Liver (tissue), 9 donors: ENCODE results near the gene GRB14. TPM values are rescaled to one million over a fixed set of nuclear protein-coding genes. Genes with fewer than 3 reads are reported as not detected.

ENCODE experiments used
- DNase-seq: peaks from one replicate; pipeline ENCODE4 v3.0.0-alpha.2; 2017; ENCODE audit warnings: low spot score
- H3K27ac ChIP-seq, 2 donors: one replicate each; pipeline ENCODE4 v1.7.0; 2013; ENCODE audit warnings: inconsistent platforms in 2 of 2, low read length in 2 of 2, control low read depth in 1 of 2, low read depth in 1 of 2, mild to moderate bottlenecking in 1 of 2
- H3K27me3 ChIP-seq, 4 donors: one replicate each; pipeline versions ENCODE4 v1.6.1 to v1.7.0; 2013; ENCODE audit warnings: low read length in 3 of 4, inconsistent platforms in 1 of 4, mild to moderate bottlenecking in 1 of 4, moderate library complexity in 1 of 4; ENCODE audit not compliant: control insufficient read depth in 4 of 4, insufficient read depth in 4 of 4
- H3K36me3 ChIP-seq, 4 donors: one replicate each; pipeline versions ENCODE4 v1.6.1 to v1.7.0; 2013; ENCODE audit warnings: low read length in 3 of 4, mild to moderate bottlenecking in 3 of 4, low read depth in 1 of 4, moderate library complexity in 1 of 4; ENCODE audit not compliant: control insufficient read depth in 4 of 4, insufficient read depth in 3 of 4
- H3K4me1 ChIP-seq, 4 donors: one replicate each; pipeline versions ENCODE4 v1.6.1 to v1.7.0; 2013; ENCODE audit warnings: low read length in 3 of 4, mild to moderate bottlenecking in 3 of 4, moderate library complexity in 1 of 4; ENCODE audit not compliant: control insufficient read depth in 4 of 4, insufficient read depth in 4 of 4
- H3K4me3 ChIP-seq, 3 donors: one replicate each; pipeline versions ENCODE4 v1.6.1 to v1.7.0; 2013; ENCODE audit warnings: low read length in 3 of 3, control low read depth in 1 of 3, low read depth in 1 of 3, mild to moderate bottlenecking in 1 of 3
- H3K9ac ChIP-seq, 2 donors: one replicate each; pipeline ENCODE4 v1.7.0; 2013; ENCODE audit warnings: low read length in 2 of 2, mild to moderate bottlenecking in 2 of 2, moderate library complexity in 2 of 2, control low read depth in 1 of 2, low read depth in 1 of 2
- H3K9me3 ChIP-seq, 4 donors: one replicate each; pipeline versions ENCODE4 v1.6.1 to v1.7.0; 2013; ENCODE audit warnings: low read length in 3 of 4; ENCODE audit not compliant: control insufficient read depth in 4 of 4
- CTCF ChIP-seq: fragments of 150-350 bp; IDR thresholded peaks from 2 replicates; pipeline ENCODE4 v1.5.1; 2017; ENCODE audit warnings: improper control_type of control experiment, low read depth, low read length; ENCODE audit not compliant: missing input control
- FOXA1 ChIP-seq: IDR thresholded peaks from 2 replicates; pipeline ENCODE4 v1.6.1; 2016; ENCODE audit warnings: antibody characterized with exemption
- HNF4A ChIP-seq, 2 donors: conservative IDR thresholded peaks; 2 replicates each; pipeline ENCODE4 v1.6.1; 2016; ENCODE audit warnings: antibody characterized with exemption in 2 of 2, mild to moderate bottlenecking in 2 of 2
- HNF4G ChIP-seq: IDR thresholded peaks from 2 replicates; pipeline ENCODE4 v1.6.1; 2016; ENCODE audit warnings: antibody characterized with exemption
- JUND ChIP-seq, 2 donors: IDR thresholded peaks; 2 replicates each; pipeline ENCODE4 v1.6.1; 2016; ENCODE audit warnings: antibody characterized with exemption in 2 of 2
- RAD21 ChIP-seq, 2 donors: IDR thresholded peaks; 2 replicates each; pipeline ENCODE4 v1.6.1; 2016; ENCODE audit warnings: antibody characterized with exemption in 2 of 2, mild to moderate bottlenecking in 2 of 2
- REST ChIP-seq: IDR thresholded peaks from 2 replicates; pipeline ENCODE4 v1.6.1; 2016; ENCODE audit warnings: antibody characterized with exemption, mild to moderate bottlenecking
- RXRA ChIP-seq, 2 donors: IDR thresholded peaks; 2 replicates each; pipeline ENCODE4 v1.6.1; 2017 to 2018; ENCODE audit warnings: antibody characterized with exemption in 2 of 2, mild to moderate bottlenecking in 1 of 2
- SP1 ChIP-seq: IDR thresholded peaks from 2 replicates; pipeline ENCODE4 v1.6.1; 2018; ENCODE audit warnings: antibody characterized with exemption, mild to moderate bottlenecking
- YY1 ChIP-seq: IDR thresholded peaks from 2 replicates; pipeline ENCODE4 v1.6.1; 2016; ENCODE audit warnings: antibody characterized with exemption, mild to moderate bottlenecking
- ZBTB33 ChIP-seq: IDR thresholded peaks from 2 replicates; pipeline ENCODE4 v1.6.1; 2016; ENCODE audit warnings: antibody characterized with exemption
- WGBS: extraction: QIAGEN DNeasy Blood & Tissue Kit; methylation state at CpG from one replicate; pipeline ENCODE4 v1.1.7; 2013; 5-methylcytosine and 5-hydroxymethylcytosine counted together
- polyA plus RNA-seq, 2 donors: library from polyadenylated mRNA; stranded (reverse) in 1 of 2; unstranded in 1 of 2; fragments of 200-250 nt in 1 of 2; fragments of >200 nt in 1 of 2; fragmentation: Nextera tagmentation in 1 of 2; extraction: Ambion mirVana in 1 of 2; gene quantifications; one replicate each; pipeline versions ENCODE4 v1.2.1 to v1.2.3, GENCODE V29; 2013 to 2015
- total RNA-seq, 2 donors: library from RNA; depleted of rRNA; stranded (reverse); fragments of >200 nt; gene quantifications; one replicate each; pipeline ENCODE4 v1.2.3, GENCODE V29; 2014
- donor health status: healthy.
- donor health status: healthy.
- donor health status: healthy.
- donor health status: healthy.
- donor health status: healthy.

GRB14 gene
- total and polyA plus RNA-seq, 4 donors: 1.0 to 119 (median 33.0) TPM

GRCh38 chr2:164504253-164504652, 117.0 kb downstream of the GRB14 start:
- Histone ChIP-seq H3K27ac (no peak overlapping the region), H3K9me3 (no peaks in the 10 kb centered on the region), H3K36me3 (peaks cover 0 to 32% (median 13%) of the 10 kb centered on the region in 4 donors), H3K27me3 (no peaks in the 10 kb centered on the region), H3K4me1 (no peaks in the 10 kb centered on the region), H3K9ac (no peak overlapping the region), H3K4me3 (no peak overlapping the region)
- 87% methylated on average over 4 of the region's 4 CpGs for WGBS
- peak; percentile 32 to 58 for TF ChIP-seq RAD21 (IDR thresholded peaks at IDR 0.05)
- TF ChIP-seq CTCF: peak; percentile 29
- TF ChIP-seq YY1: no peak
- DNase-seq: no peak

GRCh38 chr2:164498836-164499235, 122.4 kb downstream of the GRB14 start:
- H3K4me3 ChIP-seq: no peak overlapping the region
- H3K9ac ChIP-seq: no peak overlapping the region
- no peaks in the 10 kb centered on the region for H3K9me3 ChIP-seq
- WGBS: 68% methylated on average over 2 of the region's 2 CpGs
- TF ChIP-seq HNF4A (conservative IDR thresholded peaks at IDR 0.05) (no peak), ZBTB33 (no peak), RXRA (IDR thresholded peaks at IDR 0.05) (no peak), FOXA1 (no peak), SP1 (no peak), JUND (IDR thresholded peaks at IDR 0.05) (no peak), REST (no peak), CTCF (no peak), HNF4G (no peak)
- no peak for DNase-seq
- H3K27ac ChIP-seq: no peak overlapping the region
- H3K27me3 ChIP-seq: no peaks in the 10 kb centered on the region
- peaks cover 0 to 3% (median 0%) of the 10 kb centered on the region in 4 donors for H3K4me1 ChIP-seq
- peaks cover 0 to 19% (median 9%) of the 10 kb centered on the region in 4 donors for H3K36me3 ChIP-seq
